HG02798 (cell line): Measurements from ENCODE around the gene SMC1A.
"Not testable (repeated sequence)": the region's sequence is repeated elsewhere in the genome, so short reads cannot be mapped to it uniquely, and the experiment has no call there.

Experiments used
- ATAC-seq: cut with Tn5 transposase; IDR thresholded peaks from one replicate; pipeline ENCODE4 v1.9.1; 2021; ENCODE audit warnings: mild to moderate bottlenecking; ENCODE audit not compliant: unreplicated experiment, poor library complexity

SMC1A gene

GRCh38 chrX:53429755-53430154 lies 7.3 kb upstream of the SMC1A start:
- no peak for ATAC-seq

DNA sequence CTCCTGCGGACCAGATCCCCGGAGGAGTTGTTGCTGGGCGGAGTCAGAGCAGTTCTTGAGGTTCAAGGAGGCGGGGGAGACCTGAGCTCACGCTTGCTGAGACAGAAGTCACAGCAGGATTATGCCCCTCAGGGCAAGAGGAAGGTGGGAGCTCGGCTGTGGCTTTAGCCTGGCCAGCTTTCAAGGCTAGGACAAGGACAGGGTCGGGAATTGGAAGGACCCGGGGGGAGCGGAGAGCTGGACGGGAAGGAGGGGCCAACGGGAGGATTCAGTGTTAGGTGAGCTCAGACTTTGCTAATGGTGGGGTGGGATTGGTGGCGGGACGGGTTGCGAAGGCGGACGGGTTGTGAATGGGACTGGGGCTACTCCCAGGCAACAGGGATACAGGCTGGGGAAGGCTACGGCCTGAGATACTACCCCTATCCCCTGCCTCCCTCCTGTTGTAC lies 430 bp upstream of the SMC1A start, which contains the start of gene RIBC1:
Gene RIBC1 (plus strand): TSS at position 13 of the 446 bp plus-strand sequence. CDS start 3,404 bp downstream, outside the sequence.
- no peak for ATAC-seq

- ATAC-seq: peak; percentile 1
Observed at GRCh38 chrX:53421772-53422085, 725 bp downstream of the SMC1A start.

- no peak for ATAC-seq
Observed at GRCh38 chrX:53421125-53421524, 1.3 kb downstream of the SMC1A start.

DNA sequence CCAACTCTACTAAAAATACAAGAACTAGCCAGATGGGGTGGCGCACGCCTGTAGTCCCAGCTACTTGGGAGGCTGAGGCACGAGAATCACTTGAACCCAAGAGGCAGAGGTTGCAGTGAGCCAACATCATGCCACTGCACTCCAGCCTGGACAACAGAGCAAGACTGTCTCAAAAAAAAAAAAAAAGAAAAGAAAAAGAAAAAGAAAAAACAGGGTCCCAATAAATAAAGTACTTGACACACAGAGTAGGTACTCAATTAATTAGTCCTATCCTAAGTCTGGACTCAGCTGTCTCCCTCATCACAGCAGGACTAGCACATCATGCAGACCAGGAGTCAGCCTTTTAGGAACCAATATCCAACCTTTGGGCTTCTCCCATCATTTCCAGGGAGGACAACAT lies 2.1 kb downstream of the SMC1A start:
- not testable (repeated sequence) for ATAC-seq

- no peak for ATAC-seq
Observed at GRCh38 chrX:53412446-53412845, 10.0 kb downstream of the SMC1A start.

GRCh38 chrX:53403535-53403934 lies 18.9 kb downstream of the SMC1A start:
- ATAC-seq: no peak

DNA sequence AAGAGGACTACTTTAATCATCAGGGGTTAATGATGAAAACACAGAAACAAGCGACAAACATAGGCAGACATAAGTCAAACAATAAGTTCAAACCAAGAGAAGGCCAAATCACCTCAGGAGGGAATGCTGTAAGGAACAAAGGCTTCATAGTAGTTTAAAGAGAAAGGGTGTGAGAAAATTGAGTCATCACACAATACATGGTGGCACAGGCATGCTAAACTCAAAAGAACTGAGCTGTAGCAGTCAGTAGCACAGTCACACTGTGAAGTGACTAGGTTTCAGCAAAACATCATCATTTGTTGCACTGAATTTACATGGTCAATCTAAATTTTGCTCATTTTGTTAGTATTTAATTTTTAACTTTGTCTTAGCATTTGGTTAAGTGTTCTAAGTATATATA lies 24.2 kb downstream of the SMC1A start:
- ATAC-seq: no peak

- ATAC-seq: no peak
Observed at GRCh38 chrX:53395605-53396298, 26.7 kb downstream of the SMC1A start.

DNA sequence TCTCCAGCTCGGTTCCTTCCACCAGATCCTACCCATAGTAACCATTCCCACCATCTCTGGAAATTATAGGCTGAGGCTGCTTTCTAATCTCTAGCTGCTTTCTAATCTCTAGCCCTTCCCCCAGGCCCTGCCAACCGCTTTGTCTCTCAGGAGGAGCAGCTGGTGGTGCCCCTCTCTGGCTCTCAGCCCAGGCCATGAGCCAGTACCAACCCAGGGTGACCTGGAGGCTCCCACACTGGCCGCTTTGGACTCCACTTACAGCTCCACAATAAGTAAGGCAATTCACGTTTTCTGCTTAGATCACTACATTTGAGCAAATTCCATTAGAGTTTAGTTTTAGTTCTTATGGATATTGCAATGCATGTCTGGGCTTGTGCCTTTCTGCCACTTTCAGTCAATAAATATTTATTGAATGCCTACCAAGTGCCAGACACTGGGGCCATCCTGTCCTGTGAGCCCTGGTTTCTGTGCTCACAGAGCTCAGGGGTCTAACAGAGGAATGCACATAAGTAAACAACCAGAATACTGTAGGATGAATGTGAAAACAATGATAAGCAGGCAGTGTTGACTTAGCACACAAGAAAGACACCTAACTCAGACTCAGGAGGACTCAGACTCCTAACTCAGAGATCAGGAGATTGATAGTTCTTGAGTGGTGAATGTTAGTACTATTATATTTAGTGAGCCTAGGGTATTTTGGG lies 38.9 kb downstream of the SMC1A start:
- ATAC-seq: no peak

DNA sequence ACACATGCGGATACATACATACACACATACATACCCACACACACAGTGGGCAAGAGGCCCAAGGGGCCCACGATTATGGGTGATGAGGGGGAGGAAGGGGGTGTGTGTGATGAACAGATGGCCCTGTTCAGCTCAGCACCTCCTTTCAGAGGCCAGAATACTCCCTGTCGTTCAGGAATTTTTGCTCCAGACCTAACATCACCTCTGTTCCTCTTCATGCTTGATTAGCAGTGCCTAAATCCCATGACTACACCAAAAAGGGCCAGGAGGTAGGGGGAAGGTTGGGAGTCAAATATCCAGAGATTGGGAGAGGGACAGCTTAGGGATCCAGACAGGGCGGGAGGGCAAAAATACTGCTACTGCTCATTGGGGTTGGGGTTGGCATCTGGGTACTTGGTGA lies 42.7 kb downstream of the SMC1A start:
- ATAC-seq: no peak

DNA sequence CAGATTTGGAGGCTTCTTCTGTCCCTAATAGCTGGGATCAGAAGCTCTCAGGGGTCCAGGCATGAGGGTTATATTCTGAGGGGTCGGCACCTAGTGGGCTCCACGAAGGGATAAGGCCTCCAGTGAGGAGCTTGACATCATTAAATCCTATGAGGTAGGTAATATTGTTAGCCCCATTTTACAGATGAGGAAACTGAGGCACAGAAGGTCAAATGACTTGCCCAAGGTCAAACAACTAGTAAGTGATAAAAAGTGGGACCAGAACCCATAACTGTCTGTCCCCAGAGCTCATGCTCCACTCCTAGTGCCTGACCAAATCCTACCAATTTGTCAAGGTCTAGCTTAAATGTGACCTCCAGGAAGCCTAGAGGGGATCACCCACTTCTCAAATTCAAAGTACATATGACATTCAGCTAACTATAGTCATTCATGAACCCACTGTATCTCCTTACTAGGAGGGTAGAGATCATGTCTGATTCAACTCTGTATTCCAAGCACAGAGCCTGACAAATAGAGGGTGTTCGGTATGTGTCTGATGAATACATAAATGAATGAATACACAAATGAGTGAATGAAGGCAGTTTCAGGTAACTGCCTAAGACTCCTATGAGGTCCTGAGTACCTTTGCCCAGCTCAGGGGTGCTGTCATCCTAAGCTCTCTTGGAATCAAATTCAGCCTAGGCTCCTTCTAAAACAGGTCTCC lies 43.3 kb downstream of the SMC1A start:
- no peak for ATAC-seq

- ATAC-seq: no peak
Observed at GRCh38 chrX:53377464-53377863, 45.0 kb downstream of the SMC1A start.

DNA sequence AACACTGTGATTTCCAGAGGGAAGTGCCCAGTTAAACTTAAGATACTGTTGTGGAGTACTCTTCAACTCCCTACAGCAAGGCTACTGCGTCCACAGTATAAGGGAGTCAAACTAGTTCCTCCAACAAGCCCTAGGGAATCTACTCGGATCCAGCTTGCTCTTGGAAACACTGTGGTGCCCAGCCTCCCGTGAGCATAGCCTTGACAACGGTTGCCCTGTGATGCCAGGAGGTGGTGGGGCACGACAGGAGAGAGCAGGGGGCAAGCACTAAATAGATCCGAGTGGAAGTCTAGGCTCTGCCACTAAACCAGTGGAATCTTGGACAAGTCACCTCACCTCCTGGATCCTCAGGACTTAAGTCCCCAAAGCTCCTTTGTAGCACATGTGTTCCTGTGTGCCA lies 45.6 kb downstream of the SMC1A start:
- ATAC-seq: no peak

DNA sequence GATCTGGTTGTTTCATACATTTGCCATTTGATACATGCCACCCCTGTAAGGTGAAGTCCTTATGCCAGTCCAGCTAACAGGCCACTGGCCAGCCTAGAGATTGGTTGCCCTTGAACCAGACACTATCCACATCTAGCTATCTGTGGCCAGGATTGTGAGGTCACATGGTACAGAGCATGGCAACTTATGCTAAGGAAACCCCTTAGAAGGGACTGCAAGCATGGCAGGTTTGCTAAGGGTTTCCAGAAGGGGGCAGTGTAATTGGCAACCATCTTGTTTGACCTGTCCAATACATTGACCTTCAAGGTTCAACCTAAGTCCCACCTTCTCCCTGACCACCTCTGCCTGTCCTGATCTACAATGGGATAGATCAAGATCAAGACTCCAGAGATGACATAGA lies 47.5 kb downstream of the SMC1A start:
- no peak for ATAC-seq

GRCh38 chrX:53374222-53374820 lies 48.1 kb downstream of the SMC1A start:
- no peak for ATAC-seq

GRCh38 chrX:53373307-53373706 lies 49.1 kb downstream of the SMC1A start:
- ATAC-seq: no peak

- ATAC-seq: not testable (repeated sequence)
Observed at GRCh38 chrX:53366454-53366853, 56.0 kb downstream of the SMC1A start.

- ATAC-seq: no peak
Observed at GRCh38 chrX:53362449-53362848, 60.0 kb downstream of the SMC1A start.

DNA sequence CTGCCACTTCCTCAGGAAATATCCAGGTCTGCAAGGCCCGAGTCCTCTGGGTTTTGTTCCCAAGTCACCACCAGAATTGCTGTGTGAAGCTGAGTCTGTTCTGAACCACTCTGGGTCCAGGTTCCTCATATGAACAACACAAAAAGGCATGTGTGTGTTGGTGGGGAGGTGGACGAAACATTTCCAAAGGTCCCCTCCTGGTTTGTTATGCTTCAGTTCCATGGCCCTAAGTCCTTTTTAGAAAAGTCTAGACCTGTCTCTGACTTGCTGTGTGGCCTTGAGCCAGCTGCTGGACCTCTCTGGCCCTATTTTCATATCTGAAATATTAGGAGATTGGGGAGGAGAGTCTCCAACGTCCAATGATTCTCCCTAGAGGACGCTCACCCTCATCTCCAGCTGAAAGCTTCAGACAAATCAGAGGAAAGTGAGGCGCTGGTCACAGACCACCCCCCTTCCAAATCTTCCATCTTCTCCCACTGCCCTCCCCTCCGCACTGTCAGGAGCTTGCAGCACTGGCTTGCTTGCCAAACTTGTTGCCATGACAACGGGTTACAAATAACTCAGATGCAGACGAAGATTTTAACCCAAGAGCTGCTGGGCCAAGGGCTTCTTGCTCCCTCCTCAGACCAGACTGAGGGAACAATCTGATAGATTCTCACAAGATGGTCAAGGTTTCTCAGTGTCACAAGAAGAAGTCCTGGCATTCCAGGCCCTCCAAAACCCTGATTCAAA lies 64.5 kb downstream of the SMC1A start:
- ATAC-seq: no peak
